ENCODE measurements around the gene DYNC1LI1. TPM values are rescaled to one million over a fixed set of nuclear protein-coding genes. Genes with fewer than 3 reads are reported as not detected.

Gene DYNC1LI1
- total RNA-seq, 2 donors from 2014 or later: 24.4 to 30.8 TPM

- Mint-ChIP-seq H3K4me1 (peaks cover 28% of the 10 kb centered on the region), H3K4me3 (peak overlapping the region; percentile 99), H3K27me3 (no peaks in the 10 kb centered on the region), H3K27ac (peak overlapping the region; percentile 99), H3K36me3 (ENCODE audit: low read depth) (peaks cover 7% of the 10 kb centered on the region)
- no peaks in the 10 kb centered on the region for H3K9me3 ChIP-seq (ENCODE audit: control insufficient read depth, low read length, poor library complexity, severe bottlenecking)
- ATAC-seq: peak; percentile 17
- no peak for DNase-seq
These were observed 67.7 kb downstream of the DYNC1LI1 start for GRCh38 chr3:32502946-32503286.

GRCh38 chr3:32502118-32502945 lies 68.3 kb downstream of the DYNC1LI1 start, which contains the start of gene CMTM6:
CMTM6 (minus strand) TSS chr3:32502852; CDS start chr3:32502745, 107 bp downstream.
- H3K4me1 Mint-ChIP-seq: peaks cover 30% of the 10 kb centered on the region
- ATAC-seq (peak; percentile 79), DNase-seq (peak; percentile 59 to 79 (median 72))

GRCh38 chr3:32501783-32502117 lies 68.9 kb downstream of the DYNC1LI1 start:
- ATAC-seq: peak; percentile 5
- no peaks in the 10 kb centered on the region for H3K27me3 Mint-ChIP-seq
- H3K4me3 Mint-ChIP-seq: peak overlapping the region; percentile 99
- H3K27ac Mint-ChIP-seq: peak overlapping the region; percentile 99
- H3K4me1 Mint-ChIP-seq: peaks cover 33% of the 10 kb centered on the region
- H3K9me3 ChIP-seq (ENCODE audit: control insufficient read depth, low read length, poor library complexity, severe bottlenecking): no peaks in the 10 kb centered on the region
- no peak for DNase-seq
- H3K36me3 Mint-ChIP-seq (ENCODE audit: low read depth): peaks cover 8% of the 10 kb centered on the region

More at GRCh38 chr3:32502118-32502945, 68.3 kb downstream of the DYNC1LI1 start, which contains the start of gene CMTM6:
- Mint-ChIP-seq H3K4me3 (peak within 1 kb of the TSS; percentile 99), H3K27ac (peak within 1 kb of the TSS; percentile 99), H3K27me3 (no peaks in the 10 kb centered on the region), H3K36me3 (ENCODE audit: low read depth) (peaks cover 7% of the 10 kb centered on the region)
- H3K9me3 ChIP-seq (ENCODE audit: control insufficient read depth, low read length, poor library complexity, severe bottlenecking): no peaks in the 10 kb centered on the region

- H3K27me3 Mint-ChIP-seq: no peaks in the 10 kb centered on the region
- H3K36me3 Mint-ChIP-seq (ENCODE audit: low read depth): peaks cover 10% of the 10 kb centered on the region
- H3K4me3 Mint-ChIP-seq: peak overlapping the region; percentile 99
- peak overlapping the region; percentile 99 for H3K27ac Mint-ChIP-seq
- ATAC-seq (no peak), DNase-seq (no peak)
- peaks cover 39% of the 10 kb centered on the region for H3K4me1 Mint-ChIP-seq
- H3K9me3 ChIP-seq (ENCODE audit: control insufficient read depth, low read length, poor library complexity, severe bottlenecking): no peaks in the 10 kb centered on the region
These were observed 69.5 kb downstream of the DYNC1LI1 start for GRCh38 chr3:32500880-32501782.

GRCh38 chr3:32500231-32500630 lies 70.4 kb downstream of the DYNC1LI1 start:
- Mint-ChIP-seq H3K27me3 (no peaks in the 10 kb centered on the region), H3K36me3 (ENCODE audit: low read depth) (peaks cover 10% of the 10 kb centered on the region), H3K4me3 (peak overlapping the region; percentile 99), H3K27ac (peak overlapping the region; percentile 99), H3K4me1 (peaks cover 45% of the 10 kb centered on the region)
- DNase-seq: no peak
- H3K9me3 ChIP-seq (ENCODE audit: control insufficient read depth, low read length, poor library complexity, severe bottlenecking): no peaks in the 10 kb centered on the region
- ATAC-seq: no peak

GRCh38 chr3:32499585-32499984 lies 71.1 kb downstream of the DYNC1LI1 start:
- no peaks in the 10 kb centered on the region for H3K9me3 ChIP-seq (ENCODE audit: control insufficient read depth, low read length, poor library complexity, severe bottlenecking)
- Mint-ChIP-seq H3K36me3 (ENCODE audit: low read depth) (peaks cover 10% of the 10 kb centered on the region), H3K27me3 (no peaks in the 10 kb centered on the region), H3K4me3 (peak overlapping the region; percentile 31), H3K27ac (peak overlapping the region; percentile 99), H3K4me1 (peaks cover 45% of the 10 kb centered on the region)
- DNase-seq (no peak), ATAC-seq (no peak)

GRCh38 chr3:32498992-32499391 lies 71.7 kb downstream of the DYNC1LI1 start:
- Mint-ChIP-seq H3K4me1 (peaks cover 43% of the 10 kb centered on the region), H3K4me3 (no peak overlapping the region), H3K27ac (peak overlapping the region; percentile 99), H3K27me3 (no peaks in the 10 kb centered on the region), H3K36me3 (ENCODE audit: low read depth) (peaks cover 10% of the 10 kb centered on the region)
- DNase-seq (no peak), ATAC-seq (no peak)
- H3K9me3 ChIP-seq (ENCODE audit: control insufficient read depth, low read length, poor library complexity, severe bottlenecking): no peaks in the 10 kb centered on the region

- peak overlapping the region; percentile 89 for H3K27ac Mint-ChIP-seq
- peak overlapping the region; percentile 57 for H3K4me3 Mint-ChIP-seq
- H3K4me1 Mint-ChIP-seq: peaks cover 42% of the 10 kb centered on the region
- DNase-seq (no peak), ATAC-seq (no peak)
- no peaks in the 10 kb centered on the region for H3K27me3 Mint-ChIP-seq
- H3K36me3 Mint-ChIP-seq (ENCODE audit: low read depth): peaks cover 10% of the 10 kb centered on the region
- H3K9me3 ChIP-seq (ENCODE audit: control insufficient read depth, low read length, poor library complexity, severe bottlenecking): no peaks in the 10 kb centered on the region
These were observed 72.4 kb downstream of the DYNC1LI1 start for GRCh38 chr3:32498252-32498651.

GRCh38 chr3:32495609-32496008 lies 75.0 kb downstream of the DYNC1LI1 start:
- H3K36me3 Mint-ChIP-seq (ENCODE audit: low read depth): peaks cover 3% of the 10 kb centered on the region
- H3K4me3 Mint-ChIP-seq: peak overlapping the region; percentile 21
- DNase-seq (no peak), ATAC-seq (no peak)
- H3K9me3 ChIP-seq (ENCODE audit: control insufficient read depth, low read length, poor library complexity, severe bottlenecking): no peaks in the 10 kb centered on the region
- peak overlapping the region; percentile 89 for H3K27ac Mint-ChIP-seq
- H3K27me3 Mint-ChIP-seq: no peaks in the 10 kb centered on the region
- peaks cover 31% of the 10 kb centered on the region for H3K4me1 Mint-ChIP-seq

GRCh38 chr3:32495085-32495484 lies 75.6 kb downstream of the DYNC1LI1 start:
- Mint-ChIP-seq H3K27ac (peak overlapping the region; percentile 89), H3K36me3 (ENCODE audit: low read depth) (peaks cover 3% of the 10 kb centered on the region), H3K4me3 (peak overlapping the region; percentile 21), H3K27me3 (no peaks in the 10 kb centered on the region), H3K4me1 (peaks cover 26% of the 10 kb centered on the region)
- no peaks in the 10 kb centered on the region for H3K9me3 ChIP-seq (ENCODE audit: control insufficient read depth, low read length, poor library complexity, severe bottlenecking)
- no peak for ATAC-seq
- no peak for DNase-seq

- Mint-ChIP-seq H3K4me1 (peaks cover 21% of the 10 kb centered on the region), H3K4me3 (no peak overlapping the region), H3K36me3 (ENCODE audit: low read depth) (peaks cover 3% of the 10 kb centered on the region), H3K27me3 (no peaks in the 10 kb centered on the region), H3K27ac (no peak overlapping the region)
- no peak for ATAC-seq
- no peaks in the 10 kb centered on the region for H3K9me3 ChIP-seq (ENCODE audit: control insufficient read depth, low read length, poor library complexity, severe bottlenecking)
- DNase-seq: no peak
These were observed 76.9 kb downstream of the DYNC1LI1 start for GRCh38 chr3:32493437-32494414.

GRCh38 chr3:32492684-32493436 lies 77.8 kb downstream of the DYNC1LI1 start:
- no peak for ATAC-seq
- Mint-ChIP-seq H3K27me3 (no peaks in the 10 kb centered on the region), H3K4me1 (peaks cover 17% of the 10 kb centered on the region), H3K27ac (no peak overlapping the region), H3K4me3 (no peak overlapping the region), H3K36me3 (ENCODE audit: low read depth) (peaks cover 3% of the 10 kb centered on the region)
- no peaks in the 10 kb centered on the region for H3K9me3 ChIP-seq (ENCODE audit: control insufficient read depth, low read length, poor library complexity, severe bottlenecking)
- no peak for DNase-seq
